ENCODE results near the gene DNAJC19.
"Not testable (repeated sequence)": the region's sequence is repeated elsewhere in the genome, so short reads cannot be mapped to it uniquely, and the experiment has no call there.

Gene DNAJC19

GRCh38 chr3:180989291-180990163, at the start of gene DNAJC19:
Gene DNAJC19, minus strand, starts transcription at chr3:180989736. Its CDS starts 134 bp downstream, at chr3:180989602.
- peak; percentile 91 for DNase-seq

- no peak for DNase-seq
Observed at GRCh38 chr3:181030948-181031347, 41.4 kb upstream of the DNAJC19 start.

DNA sequence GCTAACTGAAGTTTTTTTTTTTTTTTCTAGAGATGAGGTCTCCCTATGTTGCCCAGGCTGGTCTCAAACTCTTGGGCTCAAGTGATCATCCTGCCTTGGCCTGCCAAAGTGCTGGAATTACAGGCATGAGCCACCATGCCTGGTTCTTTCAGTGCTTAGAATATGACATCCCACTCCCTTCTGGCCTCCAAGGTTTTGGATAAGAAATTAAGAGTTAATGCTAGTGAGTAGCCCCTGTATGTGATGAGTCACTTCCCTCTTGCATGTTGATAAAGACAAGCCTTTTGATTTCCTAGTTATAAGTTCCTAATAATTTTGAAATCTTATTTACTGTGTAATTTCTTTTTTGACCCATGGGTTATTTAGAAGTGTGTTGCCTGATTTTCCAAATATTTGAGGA, 35.7 kb upstream of the DNAJC19 start:
- no peak for DNase-seq

DNA sequence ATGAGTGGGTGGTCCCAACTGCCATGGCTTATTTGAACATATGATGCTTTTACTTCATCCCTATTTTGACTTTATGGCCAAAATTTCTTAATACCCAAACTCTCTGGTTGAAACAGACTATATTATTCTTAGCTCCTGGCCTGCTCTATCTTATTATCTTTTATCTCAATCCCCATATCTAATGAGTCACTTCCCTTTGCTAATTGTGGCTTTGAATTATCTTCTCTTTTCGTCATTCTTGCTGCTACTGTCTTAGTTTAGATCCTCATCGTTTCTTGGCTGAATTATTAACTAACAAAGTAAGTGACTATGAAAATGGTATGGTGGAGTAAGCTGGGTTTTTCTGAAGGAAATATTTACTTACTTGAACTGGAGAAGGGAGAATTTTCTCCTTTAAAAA, 28.2 kb upstream of the DNAJC19 start:
- DNase-seq, result no peak

- DNase-seq, result no peak
Observed at GRCh38 chr3:181009225-181009624, 19.7 kb upstream of the DNAJC19 start.

GRCh38 chr3:181008796-181009195, 19.3 kb upstream of the DNAJC19 start:
- no peak for DNase-seq

DNA sequence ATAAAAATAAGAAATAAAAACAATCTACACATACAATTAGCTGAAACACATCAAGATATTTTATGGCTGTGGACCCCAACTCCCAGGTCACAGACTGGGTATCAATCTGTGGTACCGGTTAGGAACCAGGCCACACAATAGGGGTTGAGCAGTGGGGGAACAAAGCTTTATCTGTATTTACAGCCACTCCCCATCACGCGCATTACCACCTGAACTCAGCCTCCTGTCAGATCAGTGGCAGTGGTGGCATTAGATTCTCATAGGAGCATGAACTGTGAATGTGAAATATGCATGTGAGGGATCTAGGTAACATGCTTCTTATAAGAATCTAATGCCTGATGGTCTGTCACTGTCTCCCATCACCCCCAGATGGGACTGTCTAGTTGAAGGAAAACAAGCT, 17.7 kb upstream of the DNAJC19 start:
- no peak for DNase-seq

GRCh38 chr3:181006541-181006940, 17.0 kb upstream of the DNAJC19 start:
- no peak for DNase-seq

GRCh38 chr3:181003469-181003868, 13.9 kb upstream of the DNAJC19 start:
- DNase-seq, result not testable (repeated sequence)

GRCh38 chr3:181002331-181002730, 12.8 kb upstream of the DNAJC19 start:
- DNase-seq, result not testable (repeated sequence)

- DNase-seq, result no peak
Observed at GRCh38 chr3:180996415-180996932, 6.9 kb upstream of the DNAJC19 start.

- no peak for DNase-seq
Observed at GRCh38 chr3:180990505-180990904, 969 bp upstream of the DNAJC19 start.

DNA sequence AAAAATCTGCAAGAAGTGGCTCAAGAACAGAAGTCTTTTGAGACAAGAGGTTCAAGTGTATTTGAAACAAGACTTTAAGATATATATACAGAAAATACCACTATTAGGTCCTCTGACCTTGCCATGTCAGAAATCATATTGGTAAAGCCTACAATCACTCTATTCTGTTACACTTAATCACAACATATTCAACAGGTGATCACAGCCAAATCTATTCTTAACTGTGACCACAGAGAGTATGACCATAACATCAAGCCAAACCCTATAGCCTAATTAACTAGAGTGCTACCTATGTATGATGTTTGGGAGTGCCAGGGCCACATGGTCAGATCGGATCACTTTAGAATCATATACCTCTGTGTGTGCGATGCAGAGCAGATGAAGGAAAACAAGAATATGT, 2.2 kb downstream of the DNAJC19 start:
- DNase-seq, result no peak

DNA sequence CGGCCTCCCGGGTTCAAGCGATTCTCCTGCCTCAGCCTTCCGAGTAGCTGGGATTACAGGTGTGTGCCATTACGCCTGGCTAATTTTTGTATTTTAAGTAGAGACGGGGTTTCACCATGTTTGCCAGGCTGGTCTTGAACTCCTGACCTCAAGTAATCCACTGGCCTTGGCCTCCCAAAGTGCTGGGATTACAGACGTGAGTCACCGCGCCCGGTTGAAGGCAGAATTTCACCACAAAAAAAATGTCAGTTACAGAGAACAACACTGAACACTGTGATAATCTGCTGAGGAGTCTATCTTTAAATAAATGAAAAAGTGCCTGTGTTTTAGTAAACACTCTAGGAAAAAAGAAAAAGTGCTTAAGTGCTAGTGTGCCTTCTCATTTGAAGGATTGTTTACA, 3.2 kb downstream of the DNAJC19 start:
- not testable (repeated sequence) for DNase-seq

DNA sequence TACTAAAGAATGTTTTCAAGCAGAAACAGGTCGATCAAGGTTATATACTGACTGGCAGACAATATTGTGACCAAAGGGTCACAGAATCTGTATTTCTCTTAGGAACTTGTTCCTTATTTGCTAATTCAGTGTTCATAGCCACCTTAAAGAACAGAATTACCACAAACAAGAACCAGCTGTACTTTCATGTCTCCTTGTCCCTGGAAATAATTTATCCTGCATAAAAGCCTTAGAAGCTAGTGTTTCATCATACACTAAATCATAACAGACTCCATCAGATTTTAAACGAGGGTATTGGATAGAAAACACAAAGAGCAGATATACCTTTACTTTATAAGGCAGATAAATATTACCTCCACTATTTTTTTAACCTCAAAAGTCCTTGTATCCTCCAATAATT, 6.4 kb downstream of the DNAJC19 start:
- no peak for DNase-seq

- no peak for DNase-seq
Observed at GRCh38 chr3:180981912-180982311, 7.6 kb downstream of the DNAJC19 start.

GRCh38 chr3:180980611-180981010, 8.9 kb downstream of the DNAJC19 start:
- no peak for DNase-seq

- DNase-seq, result no peak
Observed at GRCh38 chr3:180979961-180980360, 9.6 kb downstream of the DNAJC19 start.

DNA sequence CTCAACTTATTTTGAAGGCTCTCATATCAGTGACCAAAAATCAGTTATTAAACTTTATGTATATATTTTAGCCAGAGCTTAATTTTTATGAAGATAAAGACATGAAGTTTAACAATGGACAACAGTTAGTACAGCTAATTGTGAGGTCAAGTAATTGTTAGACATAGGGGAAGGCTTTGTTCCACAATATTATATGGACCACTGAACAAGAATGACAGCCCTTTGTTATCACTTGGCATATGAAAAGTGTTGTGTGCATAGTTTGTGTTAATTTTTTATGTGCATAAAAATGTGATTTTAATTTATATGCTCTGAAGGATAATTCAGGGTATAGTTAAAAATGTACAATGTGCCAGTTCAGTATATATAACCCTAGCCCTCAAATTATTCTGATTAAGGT, 12.0 kb downstream of the DNAJC19 start:
- DNase-seq, result no peak

DNA sequence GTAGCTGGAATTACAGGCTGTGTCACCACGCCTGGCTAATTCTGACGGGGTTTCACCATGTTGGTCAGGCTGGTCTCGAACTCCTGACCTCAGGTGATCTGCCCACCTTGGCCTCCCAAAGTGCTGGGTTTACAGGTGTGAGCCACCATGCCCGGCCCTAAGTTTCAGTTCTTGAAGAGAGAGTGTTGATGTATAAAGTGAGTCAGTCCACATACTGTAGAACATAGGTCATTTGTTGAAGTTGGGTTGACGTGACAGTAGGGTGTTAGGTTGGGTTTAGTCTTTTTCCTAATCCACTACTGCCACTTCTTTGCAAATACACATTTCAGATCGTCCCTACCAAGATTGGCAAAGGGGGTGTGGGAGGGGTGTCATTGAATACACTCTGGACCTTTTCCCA, 15.2 kb downstream of the DNAJC19 start:
- no peak for DNase-seq

DNA sequence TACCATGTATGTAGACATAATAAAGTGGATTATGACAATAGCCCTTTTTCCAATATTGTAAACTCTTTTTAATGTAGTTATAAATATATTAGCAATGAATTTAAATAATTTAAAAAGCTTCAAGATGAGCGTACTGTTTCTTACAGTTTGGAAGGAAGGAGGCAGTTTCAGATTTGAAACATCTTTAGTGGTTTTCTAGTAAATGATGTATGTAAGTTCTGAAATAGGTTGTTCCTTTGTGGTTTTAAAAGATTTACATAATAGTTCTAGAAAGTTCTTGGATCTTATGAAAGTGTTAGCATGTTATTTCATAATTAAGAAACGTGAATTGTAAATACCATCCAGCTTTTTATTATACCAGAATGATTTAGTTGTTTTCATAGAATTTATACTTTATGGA, 16.0 kb downstream of the DNAJC19 start:
- DNase-seq, result no peak

DNA sequence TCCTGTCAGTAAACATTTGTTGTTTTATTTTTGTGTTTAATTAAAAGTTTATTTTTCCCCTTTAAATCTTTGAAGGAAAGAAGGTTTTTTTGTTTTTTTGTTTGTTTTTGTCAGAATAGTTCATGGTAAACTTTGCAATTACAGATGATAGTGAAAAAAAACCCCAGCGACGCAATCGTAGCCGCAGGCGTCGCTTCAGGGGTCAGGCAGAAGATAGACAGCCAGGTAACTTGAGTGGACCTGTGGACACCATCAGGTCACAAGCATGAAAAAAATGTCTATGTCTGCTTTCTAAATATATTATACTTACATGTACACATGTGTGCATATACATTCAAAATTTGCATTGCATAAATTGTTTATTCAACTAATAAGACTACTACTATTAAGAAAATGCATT, 18.6 kb downstream of the DNAJC19 start:
- no peak for DNase-seq

GRCh38 chr3:180962530-180962929, 27.0 kb downstream of the DNAJC19 start:
- no peak for DNase-seq

- DNase-seq, result no peak
Observed at GRCh38 chr3:180961552-180961951, 28.0 kb downstream of the DNAJC19 start.

- DNase-seq, result no peak
Observed at GRCh38 chr3:180961087-180961486, 28.4 kb downstream of the DNAJC19 start.

All from CD4-positive, alpha-beta T cell treated with Interferon gamma for 1 hour (primary cell).